ENCODE measurements around the gene SPRYD7. TPM values are rescaled to one million over a fixed set of nuclear protein-coding genes. Genes with fewer than 3 reads are reported as not detected.

The SPRYD7 gene
- total RNA-seq, 4 donors from 2014 or later, result 9.8 to 24.7 (median 17.9) TPM

GRCh38 chr13:49897713-49898112, 38.4 kb downstream of the SPRYD7 start:
- Histone ChIP-seq H3K4me1 (no peaks in the 10 kb centered on the region), H3K4me3 (no peak overlapping the region), H3K27me3 (no peaks in the 10 kb centered on the region), H3K27ac (no peak overlapping the region), H3K9me3 (no peaks in the 10 kb centered on the region), H3K36me3 (no peaks in the 10 kb centered on the region)
- in situ Hi-C loops (cut with MboI; ENCODE audit: low sequenced_read_pairs in 4 of 4) (no loop called here), intact Hi-C loops (cut with DNase I; ENCODE audit: low total_unique reads) (no loop called here)
- DNase-seq (no peak), ATAC-seq (no peak)
- TF ChIP-seq CTCF (IDR thresholded peaks at IDR 0.05 in 4 of 5, conservative IDR thresholded peaks at IDR 0.05 in 1 of 5) (no peak), POLR2A (IDR thresholded peaks at IDR 0.05) (no peak)

GRCh38 chr13:49895826-49896225, 40.3 kb downstream of the SPRYD7 start:
- Histone ChIP-seq H3K36me3 (no peaks in the 10 kb centered on the region), H3K4me1 (no peaks in the 10 kb centered on the region), H3K27ac (no peak overlapping the region), H3K27me3 (no peaks in the 10 kb centered on the region), H3K9me3 (no peaks in the 10 kb centered on the region), H3K4me3 (no peak overlapping the region)
- TF ChIP-seq POLR2A (IDR thresholded peaks at IDR 0.05) (no peak), CTCF (IDR thresholded peaks at IDR 0.05 in 4 of 5, conservative IDR thresholded peaks at IDR 0.05 in 1 of 5) (no peak)
- DNase-seq (no peak), ATAC-seq (no peak)
- intact Hi-C loops (cut with DNase I; ENCODE audit: low total_unique reads), result no loop called here
- in situ Hi-C loops (cut with MboI; ENCODE audit: low sequenced_read_pairs in 4 of 4), result no loop called here

GRCh38 chr13:49893591-49893990, 42.5 kb downstream of the SPRYD7 start:
- intact Hi-C loops (cut with DNase I; ENCODE audit: low total_unique reads), result no loop called here
- H3K4me3 ChIP-seq, result no peak overlapping the region
- in situ Hi-C loops (cut with MboI; ENCODE audit: low sequenced_read_pairs in 4 of 4), result no loop called here
- no peaks in the 10 kb centered on the region for H3K27me3 ChIP-seq
- H3K4me1 ChIP-seq, result no peaks in the 10 kb centered on the region
- DNase-seq (no peak), ATAC-seq (no peak)
- no peak overlapping the region for H3K27ac ChIP-seq
- no peaks in the 10 kb centered on the region for H3K36me3 ChIP-seq
- TF ChIP-seq CTCF (IDR thresholded peaks at IDR 0.05 in 4 of 5, conservative IDR thresholded peaks at IDR 0.05 in 1 of 5), result no peak
- TF ChIP-seq POLR2A (IDR thresholded peaks at IDR 0.05), result no peak
- H3K9me3 ChIP-seq, result no peaks in the 10 kb centered on the region

GRCh38 chr13:49890376-49890775, 45.8 kb downstream of the SPRYD7 start:
- Histone ChIP-seq H3K4me1 (no peaks in the 10 kb centered on the region), H3K27ac (no peak overlapping the region), H3K4me3 (no peak overlapping the region), H3K9me3 (no peaks in the 10 kb centered on the region), H3K36me3 (no peaks in the 10 kb centered on the region), H3K27me3 (no peaks in the 10 kb centered on the region)
- TF ChIP-seq CTCF (IDR thresholded peaks at IDR 0.05 in 4 of 5, conservative IDR thresholded peaks at IDR 0.05 in 1 of 5) (no peak), POLR2A (IDR thresholded peaks at IDR 0.05) (no peak)
- in situ Hi-C loops (cut with MboI; ENCODE audit: low sequenced_read_pairs in 4 of 4) (no loop called here), intact Hi-C loops (cut with DNase I; ENCODE audit: low total_unique reads) (no loop called here)
- DNase-seq (no peak), ATAC-seq (no peak)

- DNase-seq (no peak), ATAC-seq (no peak)
- Histone ChIP-seq H3K4me1 (no peaks in the 10 kb centered on the region), H3K27ac (no peak overlapping the region), H3K36me3 (no peaks in the 10 kb centered on the region), H3K9me3 (no peaks in the 10 kb centered on the region), H3K4me3 (no peak overlapping the region), H3K27me3 (no peaks in the 10 kb centered on the region)
- intact Hi-C loops (cut with DNase I; ENCODE audit: low total_unique reads), result no loop called here
- TF ChIP-seq CTCF (IDR thresholded peaks at IDR 0.05 in 4 of 5, conservative IDR thresholded peaks at IDR 0.05 in 1 of 5) (no peak), POLR2A (IDR thresholded peaks at IDR 0.05) (no peak)
- in situ Hi-C loops (cut with MboI; ENCODE audit: low sequenced_read_pairs in 4 of 4), result no loop called here
These were observed 57.5 kb downstream of the SPRYD7 start for GRCh38 chr13:49878682-49879081.

All from gastrocnemius medialis (tissue), 4 donors.